NCI-H2227 (cell line): Measurements from ENCODE around the gene ANXA9.
A peak's percentile ranks its signal among the peaks of the same experiment; 100 is the strongest.

Source experiments
- DNase-seq: peaks from one replicate; lab custom pipeline; 2025; ENCODE audit not compliant: unreplicated experiment; lab: John Stamatoyannopoulos, UW

Gene ANXA9

GRCh38 chr1:151002611-151003010, 20.5 kb downstream of the ANXA9 start:
- DNase-seq, result no peak

- DNase-seq, result no peak
Measured at GRCh38 chr1:151003180-151003579, 21.1 kb downstream of the ANXA9 start.

GRCh38 chr1:151005729-151006319, 23.7 kb downstream of the ANXA9 start:
- DNase-seq, result no peak

- DNase-seq, result peak; percentile 83
Measured at GRCh38 chr1:151006327-151007052, 24.4 kb downstream of the ANXA9 start, which contains the start of gene MINDY1. Gene MINDY1 (minus strand): TSS chr1:151006902. CDS start chr1:151002617, 4,285 bp downstream.

- no peak for DNase-seq
Measured at GRCh38 chr1:151007853-151008243, 25.8 kb downstream of the ANXA9 start.

- peak; percentile 99 for DNase-seq
Measured at GRCh38 chr1:151008244-151009205, 26.4 kb downstream of the ANXA9 start, which contains the start of gene PRUNE1. Gene PRUNE1 (plus strand): TSS chr1:151008449. CDS start chr1:151008633, 184 bp downstream.

- DNase-seq, result no peak
Measured at GRCh38 chr1:151009206-151009587, 27.1 kb downstream of the ANXA9 start.

- DNase-seq, result no peak
Measured at GRCh38 chr1:151009674-151010345, 27.7 kb downstream of the ANXA9 start.

- DNase-seq, result no peak
Measured at GRCh38 chr1:151010346-151010726, 28.2 kb downstream of the ANXA9 start.

- peak; percentile 46 for DNase-seq
Measured at GRCh38 chr1:151011154-151011850, 29.2 kb downstream of the ANXA9 start.

- DNase-seq, result no peak
Measured at GRCh38 chr1:151012684-151013471, 30.8 kb downstream of the ANXA9 start.

- DNase-seq, result peak; percentile 49
Measured at GRCh38 chr1:151013518-151013917, 31.4 kb downstream of the ANXA9 start.

- DNase-seq, result peak; percentile 82
Measured at GRCh38 chr1:151024540-151025146, 42.6 kb downstream of the ANXA9 start.

- no peak for DNase-seq
Measured at GRCh38 chr1:151026460-151026859, 44.4 kb downstream of the ANXA9 start.

GRCh38 chr1:151032164-151032563, 50.1 kb downstream of the ANXA9 start:
- no peak for DNase-seq

GRCh38 chr1:151035167-151035566, 53.1 kb downstream of the ANXA9 start:
- no peak for DNase-seq

GRCh38 chr1:151036356-151036755, 54.3 kb downstream of the ANXA9 start, which contains the start of gene BNIPL:
Gene BNIPL (plus strand): TSS chr1:151036586. CDS start chr1:151036726, 140 bp downstream.
- no peak for DNase-seq

GRCh38 chr1:151037032-151037431, 54.9 kb downstream of the ANXA9 start:
- no peak for DNase-seq

- DNase-seq, result no peak
Measured at GRCh38 chr1:151039521-151039920, 57.4 kb downstream of the ANXA9 start.
